HG03442 (cell line): ENCODE measurements around the gene AP3B1.

ENCODE experiments used
- ATAC-seq: cut with Tn5 transposase; IDR thresholded peaks from one replicate; pipeline ENCODE4 v1.9.1; 2021; ENCODE audit warnings: mild to moderate bottlenecking, moderate library complexity; ENCODE audit not compliant: unreplicated experiment

Gene AP3B1

DNA sequence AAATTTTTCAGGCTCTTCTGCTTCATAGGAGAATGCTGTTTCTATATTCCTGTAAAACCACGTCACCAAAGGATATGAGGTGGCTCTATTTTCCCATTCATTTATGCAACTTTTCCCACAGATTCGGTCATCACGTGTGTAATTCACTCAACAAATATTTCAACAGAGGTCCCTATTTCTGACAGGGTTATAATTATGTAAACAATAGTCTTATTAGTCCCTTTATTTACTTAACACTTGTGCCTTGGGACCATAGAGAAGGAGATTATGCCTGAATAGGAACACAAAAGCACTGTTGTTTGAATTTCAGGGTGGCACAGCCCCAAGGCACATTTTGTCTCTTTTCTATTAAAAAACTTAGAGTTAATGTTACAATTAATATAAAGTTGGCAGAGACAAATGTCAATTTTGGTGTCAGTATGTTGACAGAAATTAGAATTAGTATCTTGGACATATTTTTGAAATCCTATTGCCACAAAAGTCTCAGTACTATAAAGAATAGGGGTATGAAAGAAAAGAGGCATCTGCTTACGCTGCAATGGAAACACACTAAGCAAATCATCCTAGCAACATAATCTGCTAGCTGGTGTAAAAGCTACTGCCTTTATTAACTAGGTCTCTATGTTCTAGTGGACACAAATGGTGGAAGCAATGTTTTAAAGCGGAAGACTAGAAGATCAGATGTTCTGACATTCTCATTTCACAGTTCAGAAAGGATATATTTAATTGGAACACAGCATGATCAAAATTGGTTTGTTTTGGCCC, 289.3 kb downstream of the AP3B1 start:
- no peak for ATAC-seq

DNA sequence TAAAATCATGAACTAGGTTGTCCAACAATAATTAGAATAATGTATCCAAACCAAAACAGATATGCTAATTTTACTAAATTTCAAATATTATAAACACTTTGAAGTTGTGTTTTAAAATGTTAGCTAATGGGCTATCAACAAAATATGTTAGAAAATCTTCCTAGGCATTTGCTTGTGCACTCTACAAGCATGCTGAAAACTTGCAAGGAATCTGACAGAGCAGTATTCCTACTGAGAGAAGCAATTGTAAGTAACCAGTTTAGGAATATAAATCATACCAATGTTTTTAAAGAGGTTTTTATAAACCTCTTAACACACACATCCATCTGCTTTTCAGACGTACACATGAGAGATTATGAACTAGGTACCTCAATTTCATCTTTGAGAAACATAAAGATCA, 289.9 kb downstream of the AP3B1 start:
- no peak for ATAC-seq

DNA sequence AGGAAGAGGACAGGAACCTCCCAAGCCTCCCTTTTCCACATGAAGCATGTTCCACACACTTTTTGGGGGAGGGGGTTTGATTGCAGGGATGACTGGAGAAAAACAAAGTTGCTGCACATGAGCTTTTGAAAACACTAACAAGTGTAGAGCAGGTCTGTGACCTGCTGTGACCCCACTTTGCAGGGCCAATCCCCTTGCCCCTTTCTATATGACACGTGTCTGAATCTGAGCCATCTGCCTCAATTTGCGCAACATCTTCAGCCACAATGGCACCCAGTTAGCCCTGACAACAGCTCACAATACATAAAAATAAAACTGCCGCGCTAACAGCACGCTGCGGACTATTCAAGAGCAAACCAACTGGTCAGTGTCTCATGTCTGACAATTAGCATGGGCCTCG, 290.6 kb downstream of the AP3B1 start:
- ATAC-seq, result no peak

DNA sequence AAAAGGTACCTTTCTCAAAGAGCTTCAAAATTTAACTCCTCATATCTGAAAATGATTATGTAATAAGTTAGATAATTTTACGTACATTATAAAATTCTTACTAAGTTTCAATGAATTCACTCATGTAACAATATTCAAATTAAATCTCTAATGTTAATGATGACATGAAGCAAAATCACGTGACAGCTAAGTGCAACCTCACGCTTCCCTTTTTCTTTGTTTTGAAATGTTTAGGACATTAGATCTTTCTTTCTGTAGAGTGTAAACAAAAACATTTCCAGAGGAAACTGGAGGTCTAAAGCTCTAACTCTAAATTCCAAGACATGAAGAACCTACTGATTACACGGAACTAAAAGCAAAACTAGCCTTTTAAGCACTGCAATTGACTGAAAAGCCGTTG, 291.0 kb downstream of the AP3B1 start:
- ATAC-seq, result no peak

DNA sequence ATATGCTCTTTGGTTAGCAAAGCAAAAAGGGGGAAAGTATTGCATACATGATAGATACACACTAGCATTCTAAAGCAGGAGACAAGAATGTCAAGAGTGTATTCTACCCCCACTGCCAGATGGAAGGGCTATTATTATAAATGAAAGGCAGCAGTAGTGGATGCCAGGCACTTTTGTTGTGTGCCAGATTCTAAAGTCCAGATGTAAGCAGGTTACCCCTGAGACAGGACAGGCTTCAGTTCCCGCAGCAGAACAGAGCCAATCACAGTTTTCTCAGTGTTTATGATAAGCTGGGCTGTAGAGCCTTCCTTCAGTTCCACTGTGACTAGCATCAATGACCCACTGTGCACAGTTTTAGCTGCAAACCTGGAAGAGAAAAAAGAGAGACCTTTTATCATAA, 291.8 kb downstream of the AP3B1 start:
- no peak for ATAC-seq

DNA sequence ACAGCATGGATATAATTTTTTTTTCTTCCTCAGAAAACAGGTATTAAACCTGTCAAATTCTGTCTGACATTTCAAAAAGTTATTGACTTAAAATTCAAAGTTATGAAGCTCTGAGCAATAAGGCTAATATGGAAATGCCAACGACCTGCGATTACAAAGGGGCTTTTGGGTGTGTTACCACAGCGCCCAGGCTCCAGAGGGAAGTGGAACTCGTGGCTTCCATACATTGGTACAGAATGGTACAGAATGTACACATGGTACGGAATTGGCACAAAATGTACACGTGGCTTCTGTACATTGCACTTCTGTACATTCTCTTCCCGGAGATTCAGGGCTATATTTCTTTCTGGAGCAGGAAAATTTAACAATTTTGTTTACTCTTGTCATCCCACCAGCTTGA, 293.3 kb downstream of the AP3B1 start:
- ATAC-seq, result no peak

DNA sequence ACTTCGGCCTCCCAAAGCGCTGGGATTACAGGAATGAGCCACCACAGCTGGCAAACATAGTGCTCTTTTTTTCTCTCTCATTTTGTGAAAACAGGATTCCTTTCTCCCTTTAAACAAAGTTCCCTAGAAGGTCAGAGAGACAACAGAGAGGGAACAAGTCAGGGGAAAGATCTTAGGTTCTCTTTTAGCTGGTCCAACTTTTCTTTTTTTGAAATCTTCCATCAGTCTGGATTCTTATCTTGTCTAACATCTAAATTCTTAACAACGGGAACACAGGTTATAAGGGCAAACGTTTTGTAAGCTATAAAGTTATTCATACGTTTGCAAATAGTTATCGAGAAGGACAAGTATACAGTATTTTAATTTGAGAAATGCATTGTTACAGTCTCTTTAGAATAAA, 294.3 kb downstream of the AP3B1 start:
- no peak for ATAC-seq

DNA sequence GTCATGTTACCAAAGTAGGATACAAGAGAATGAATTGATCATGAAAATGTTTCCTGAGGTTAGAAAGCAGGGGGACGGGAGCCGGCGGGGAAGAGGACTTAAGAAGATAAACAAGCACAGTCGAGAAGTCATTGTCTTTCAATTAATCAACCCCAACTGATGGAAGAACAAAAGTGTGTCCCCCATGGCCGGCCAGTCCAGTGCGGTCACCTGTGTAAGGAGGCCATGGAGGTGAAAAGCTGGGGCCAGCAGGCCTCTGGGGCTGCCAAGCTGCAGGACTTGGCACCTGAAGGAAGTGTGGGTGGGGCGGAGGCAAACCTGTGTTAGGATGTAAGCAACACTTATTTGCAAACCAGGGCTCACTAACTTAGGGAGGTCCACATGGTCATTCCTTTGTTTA, 295.1 kb downstream of the AP3B1 start:
- no peak for ATAC-seq

DNA sequence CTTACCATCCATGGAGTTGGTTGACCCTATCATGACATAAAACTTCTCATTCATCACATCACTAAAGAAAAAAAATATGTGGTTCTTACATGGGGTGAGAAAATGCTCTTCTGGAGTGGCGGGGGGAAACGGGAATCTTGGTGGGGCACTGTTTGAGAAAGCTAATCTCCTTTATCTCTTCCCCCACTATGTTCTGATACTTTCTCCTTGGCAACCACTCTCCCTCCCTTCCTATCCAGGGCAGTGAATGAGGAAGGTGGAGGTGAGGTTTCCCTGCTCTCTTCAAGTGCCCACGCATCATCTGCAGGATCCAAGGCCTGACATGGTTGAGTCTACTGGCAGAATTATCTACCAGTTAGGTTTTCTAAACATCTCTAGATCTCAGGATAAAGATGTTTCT, 297.6 kb downstream of the AP3B1 start:
- no peak for ATAC-seq

DNA sequence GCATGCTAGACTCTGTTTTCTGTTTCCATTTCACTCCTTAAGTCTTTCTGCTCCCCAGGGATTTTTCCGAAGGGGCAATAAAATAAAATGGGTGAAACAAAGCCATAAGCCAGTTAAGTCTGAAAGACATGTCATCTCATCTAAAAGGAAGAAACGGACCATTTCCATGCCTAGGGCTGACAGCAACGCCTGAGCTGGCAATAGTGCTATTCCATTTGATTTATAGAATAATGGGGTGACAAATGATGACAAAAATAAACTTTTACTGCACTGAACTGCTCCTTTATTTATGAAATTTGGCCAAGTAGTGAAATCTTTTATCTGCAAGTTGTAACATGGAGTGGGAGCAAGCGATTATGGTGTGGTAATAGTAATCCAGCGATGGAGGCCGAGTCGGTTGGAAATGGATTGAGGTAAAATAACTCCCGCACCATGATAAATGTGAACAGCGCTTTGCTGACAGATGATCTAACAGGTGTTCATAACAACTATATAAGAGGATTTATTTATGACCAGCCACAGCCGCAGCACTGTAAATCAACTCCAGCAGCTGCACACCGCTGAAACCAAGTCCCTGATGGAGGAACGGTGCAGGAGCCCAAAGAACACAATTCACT, 298.6 kb downstream of the AP3B1 start:
- no peak for ATAC-seq

DNA sequence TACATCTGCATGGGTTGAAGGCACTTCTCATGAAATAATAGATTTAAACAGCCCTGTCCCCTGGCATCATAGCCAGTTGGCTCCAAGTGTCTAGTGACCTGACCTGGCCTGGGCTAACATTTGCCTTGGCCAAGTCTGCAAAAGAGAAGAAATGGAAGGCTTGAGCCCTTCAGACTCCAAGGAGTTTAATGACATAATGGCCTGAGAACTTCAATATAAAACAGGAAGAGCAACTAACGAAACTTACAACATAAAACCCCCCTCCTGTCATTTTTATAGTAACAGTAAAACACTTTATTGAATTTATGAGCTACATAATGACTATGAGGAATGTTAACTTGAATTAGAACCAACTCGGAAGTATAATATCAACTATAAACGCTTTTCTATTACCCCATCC, 299.6 kb downstream of the AP3B1 start:
- ATAC-seq, result no peak

DNA sequence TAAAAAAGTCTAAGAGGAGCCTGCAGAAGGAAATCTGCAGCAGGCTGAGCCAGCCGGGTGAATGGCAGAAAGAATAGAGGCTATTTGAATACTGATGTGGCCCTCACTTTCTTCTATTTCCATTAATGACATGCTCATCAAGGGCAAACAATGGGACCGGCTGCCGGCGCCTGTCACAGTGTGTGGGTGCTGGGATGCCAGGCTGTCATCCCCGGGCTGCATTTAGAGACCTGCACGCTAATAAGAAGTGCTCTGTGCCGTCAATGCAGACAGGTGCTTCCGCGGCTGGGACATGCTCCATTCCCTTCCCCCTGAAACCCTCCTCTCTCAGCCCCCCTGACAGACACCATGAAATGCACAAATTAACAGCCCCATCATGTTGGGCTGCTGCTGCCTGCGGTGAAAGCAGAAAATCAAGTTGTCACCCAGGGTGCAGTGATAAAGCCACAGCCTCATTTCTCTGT, 300.6 kb downstream of the AP3B1 start:
- no peak for ATAC-seq

DNA sequence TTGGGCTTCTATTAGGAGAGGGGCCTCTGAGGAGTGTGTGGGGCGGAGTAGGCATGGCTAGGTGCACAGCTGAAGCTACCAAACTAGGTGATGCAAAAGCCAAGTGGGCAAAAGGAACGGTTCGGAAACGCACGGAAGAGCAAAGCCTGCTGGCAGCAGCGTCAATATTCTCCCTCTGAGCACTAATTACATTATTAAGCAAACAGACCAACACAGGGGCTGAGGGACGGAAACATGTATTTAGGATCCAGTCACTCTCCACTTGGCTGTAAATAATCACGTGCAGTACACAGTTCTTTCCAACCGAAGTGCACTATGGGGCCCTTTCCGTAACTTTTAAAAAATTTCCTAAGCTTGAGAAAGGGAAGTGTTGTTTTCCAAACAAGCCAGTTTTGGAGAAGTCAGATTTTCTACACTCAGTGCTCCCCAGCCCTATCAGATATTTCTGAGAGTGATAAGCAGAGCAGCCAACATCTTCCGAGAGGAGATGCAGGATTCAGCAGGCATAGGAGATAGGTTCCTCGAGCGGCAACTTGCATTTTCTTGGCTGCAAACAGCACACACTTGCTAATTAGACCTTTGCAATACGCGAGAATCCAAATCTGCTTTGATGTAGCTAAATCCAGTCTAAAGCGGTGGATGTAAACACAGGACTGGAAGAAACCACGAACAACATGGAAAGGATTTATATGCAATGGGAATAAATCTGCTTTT, 301.2 kb downstream of the AP3B1 start:
- no peak for ATAC-seq

DNA sequence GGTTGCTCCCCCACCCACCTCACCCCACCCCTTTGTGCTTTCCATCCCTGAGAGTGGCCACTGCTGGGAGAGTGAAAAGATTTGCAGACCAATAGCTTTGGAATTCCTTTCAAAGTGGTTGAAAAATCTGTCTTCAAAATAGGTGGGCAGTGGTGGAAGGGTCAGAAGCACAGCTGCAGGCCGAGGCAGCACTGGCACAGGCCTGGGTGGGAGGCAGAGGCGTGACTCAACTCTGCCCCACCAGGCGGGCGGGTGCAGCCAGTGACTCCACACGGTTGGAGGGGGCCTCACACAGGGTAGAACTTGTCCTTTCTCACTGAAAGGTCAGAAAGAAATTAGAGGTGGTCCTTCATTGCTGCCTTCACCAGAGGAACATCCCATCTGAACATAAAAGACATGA, 303.4 kb downstream of the AP3B1 start:
- ATAC-seq, result no peak

DNA sequence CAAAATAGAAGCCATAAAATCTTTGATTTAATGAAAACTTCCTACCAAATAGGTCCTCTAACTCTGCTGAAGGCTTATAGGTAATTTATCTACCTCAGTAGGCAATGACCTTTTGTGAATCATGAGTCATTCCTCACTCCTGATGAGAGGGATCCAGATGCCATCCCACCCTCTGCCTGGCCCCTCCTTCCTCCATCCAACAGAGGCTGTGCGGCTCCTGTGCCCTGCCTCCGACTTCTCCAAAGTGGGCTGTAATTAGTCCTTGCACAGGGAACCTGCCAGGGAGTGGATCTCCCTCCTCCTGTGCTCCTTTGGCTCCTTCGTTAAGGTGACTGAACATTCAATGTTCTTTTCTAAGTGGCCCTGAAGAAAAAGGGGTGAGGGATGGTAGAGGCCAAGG, 304.5 kb downstream of the AP3B1 start:
- no peak for ATAC-seq

DNA sequence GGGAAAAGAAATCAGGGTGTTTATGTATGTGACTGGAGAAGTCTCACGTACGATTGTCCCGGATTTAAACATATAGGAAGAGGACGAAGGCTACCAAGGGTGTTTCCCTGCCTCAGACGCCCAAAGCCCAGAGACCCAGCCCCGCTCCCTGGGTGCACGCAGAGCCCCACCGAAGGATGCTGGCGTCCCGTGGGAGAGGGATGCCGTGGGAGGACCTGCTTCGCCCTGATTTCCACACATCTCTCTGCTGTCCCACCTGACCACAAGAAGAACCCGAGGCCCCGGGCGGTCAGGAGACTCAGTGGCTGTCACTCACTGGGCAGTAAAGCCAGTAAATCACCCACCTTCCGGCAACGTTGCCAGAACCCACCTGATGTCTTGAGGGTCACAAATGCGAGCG, 306.5 kb downstream of the AP3B1 start:
- no peak for ATAC-seq

DNA sequence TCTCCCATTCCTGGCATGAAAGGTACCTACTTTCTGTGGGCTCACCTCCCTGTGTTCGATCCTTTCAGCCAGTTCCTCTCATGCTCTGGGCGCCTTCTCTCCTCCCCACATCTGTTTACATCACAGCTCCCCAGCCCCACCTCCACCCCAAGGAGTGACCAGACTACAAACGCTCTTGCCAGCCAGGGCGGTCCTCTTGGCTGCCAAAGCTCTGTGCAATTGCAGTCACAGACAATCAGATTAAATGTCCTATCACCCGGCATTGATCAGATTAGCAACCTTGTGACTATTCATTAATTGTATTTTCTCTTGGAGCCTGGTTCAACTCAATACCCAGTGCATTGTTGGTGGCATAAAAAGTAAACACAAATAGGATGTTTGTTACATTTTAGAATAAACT, 307.2 kb downstream of the AP3B1 start:
- ATAC-seq, result no peak

DNA sequence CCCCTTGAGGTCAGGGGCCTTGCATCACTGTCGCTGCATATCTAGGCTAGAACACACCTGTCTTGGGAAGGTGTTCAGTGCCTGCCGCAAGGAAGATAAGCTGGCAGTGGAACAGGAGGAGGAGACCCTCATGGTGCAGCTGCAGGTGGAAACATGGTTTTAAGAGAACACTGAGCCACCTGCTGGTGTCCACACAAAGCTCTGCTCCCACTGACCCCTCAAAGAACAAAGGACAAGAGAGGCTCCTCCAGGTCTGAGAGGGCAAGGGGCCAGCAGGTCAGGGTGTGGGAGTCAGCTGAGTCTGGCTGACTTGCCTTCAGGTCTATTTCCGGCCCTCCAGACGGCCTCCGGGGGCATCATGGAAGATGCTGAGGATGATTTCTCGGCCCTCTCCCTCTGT, 308.2 kb downstream of the AP3B1 start:
- ATAC-seq, result no peak

DNA sequence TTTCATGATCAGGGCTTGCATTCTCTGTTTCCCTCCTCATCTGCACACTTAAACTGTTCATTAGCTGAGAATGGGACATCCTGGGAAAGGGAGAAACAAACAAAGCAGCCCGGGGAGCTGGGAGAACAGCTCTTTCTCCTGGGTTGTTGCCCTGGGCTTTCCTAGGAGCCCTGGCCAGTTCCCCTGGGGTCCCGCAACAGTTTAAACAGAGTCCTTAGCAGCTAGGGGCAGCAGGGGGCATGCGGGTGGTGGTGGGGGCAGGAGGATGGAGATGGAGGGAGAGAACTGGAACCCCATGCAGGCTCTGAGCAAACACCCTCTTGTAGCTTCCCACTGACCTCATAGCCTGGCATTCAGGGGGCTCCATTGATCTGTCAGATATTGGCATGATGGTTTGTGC, 309.3 kb downstream of the AP3B1 start:
- no peak for ATAC-seq

DNA sequence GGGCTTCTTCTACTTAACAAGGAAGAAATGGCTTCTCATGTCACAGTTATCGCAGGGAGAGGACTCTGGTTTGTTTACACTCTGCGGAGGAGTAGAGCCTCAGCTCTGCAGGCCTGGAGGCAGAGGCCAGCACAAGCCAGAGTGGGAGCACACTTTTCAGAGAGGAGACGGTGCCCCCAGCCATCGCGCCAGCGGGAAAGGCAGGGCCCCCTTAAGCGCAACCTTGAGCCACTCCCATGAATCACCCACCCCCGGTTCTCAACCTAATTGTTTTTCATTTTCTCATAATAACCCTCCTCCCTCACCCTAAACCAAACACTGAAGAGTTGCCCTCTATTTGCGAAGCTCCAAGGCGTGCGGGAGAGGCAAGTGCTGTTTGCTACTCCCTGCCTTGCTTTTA, 309.9 kb downstream of the AP3B1 start:
- no peak for ATAC-seq

DNA sequence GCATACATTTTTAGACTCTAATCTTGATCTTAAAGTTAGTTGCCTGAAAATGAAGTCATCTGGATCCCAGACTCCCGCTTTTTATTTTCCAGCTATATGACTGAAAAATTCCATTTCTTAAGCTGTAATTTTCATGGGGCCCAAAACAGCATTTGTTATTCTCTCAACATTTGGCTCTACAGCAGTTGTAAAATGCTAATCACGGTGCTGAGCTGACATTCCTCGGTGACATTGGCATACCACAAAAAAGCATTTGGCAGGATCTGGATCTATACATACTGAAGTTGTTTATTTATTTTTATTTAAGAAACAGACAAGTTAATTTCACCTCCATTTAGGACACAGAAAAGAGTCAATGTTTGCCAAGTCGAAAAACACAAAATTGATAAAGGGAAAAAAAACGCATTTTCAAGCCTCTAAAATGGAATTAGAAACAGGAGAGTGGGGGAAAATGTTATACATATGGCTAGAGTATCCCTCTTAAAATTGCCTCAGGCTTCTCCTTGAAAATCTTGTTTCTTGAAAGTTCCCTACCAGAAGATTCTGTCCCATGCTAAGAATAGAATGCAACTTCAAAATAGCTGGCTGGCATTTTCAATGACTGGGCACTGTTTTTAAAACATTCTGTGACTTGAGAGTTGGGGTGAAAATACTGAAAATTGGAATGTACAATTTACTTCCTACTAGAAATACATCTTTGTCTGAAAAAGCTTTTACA, 310.9 kb downstream of the AP3B1 start:
- no peak for ATAC-seq

DNA sequence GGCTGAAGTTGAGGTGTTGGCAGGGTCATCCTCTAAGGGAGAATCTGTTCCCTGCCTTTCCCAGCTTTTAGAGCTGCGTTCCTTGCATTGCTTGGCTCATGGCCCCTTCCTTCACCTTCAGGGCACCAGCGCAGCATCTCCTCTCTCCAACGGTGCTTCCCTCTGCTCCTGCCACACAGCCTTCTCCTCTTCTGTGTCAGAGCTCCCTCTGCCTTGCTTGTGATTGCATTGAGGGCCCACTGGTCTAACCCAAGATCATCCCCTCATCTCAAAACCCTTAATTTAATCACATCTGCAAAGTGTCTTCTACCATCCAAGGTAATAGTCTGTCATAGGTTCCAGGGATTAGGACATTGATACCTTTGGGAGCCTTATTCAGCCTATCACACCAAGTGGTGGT, 312.7 kb downstream of the AP3B1 start:
- ATAC-seq, result no peak
